ENCODE results near the gene ANTKMT. TPM values are rescaled to one million over a fixed set of nuclear protein-coding genes. Genes with fewer than 3 reads are reported as not detected.

ANTKMT gene
- total RNA-seq, 1 donor from 2014 or later = 27.5 TPM

- Mint-ChIP-seq H3K36me3 (no peaks in the 10 kb centered on the region), H3K9me3 (no peaks in the 10 kb centered on the region), H3K4me3 (no peak overlapping the region), H3K27ac (no peak overlapping the region), H3K27me3 (ENCODE audit: low read depth) (no peaks in the 10 kb centered on the region), H3K4me1 (no peaks in the 10 kb centered on the region)
- DNase-seq (ENCODE audit: low spot score in 2 of 2, unreplicated experiment in 2 of 2) = no peak
- TF ChIP-seq CTCF (IDR thresholded peaks at IDR 0.05; ENCODE audit: unreplicated experiment) = no peak
Measured at GRCh38 chr16:769934-770333, 49.0 kb downstream of the ANTKMT start.

GRCh38 chr16:770411-770810 is 49.5 kb downstream of the ANTKMT start:
- H3K4me3 Mint-ChIP-seq = no peak overlapping the region
- no peaks in the 10 kb centered on the region for H3K27me3 Mint-ChIP-seq (ENCODE audit: low read depth)
- no peaks in the 10 kb centered on the region for H3K4me1 Mint-ChIP-seq
- no peak overlapping the region for H3K27ac Mint-ChIP-seq
- no peak for DNase-seq (ENCODE audit: low spot score in 2 of 2, unreplicated experiment in 2 of 2)
- no peak for TF ChIP-seq CTCF (IDR thresholded peaks at IDR 0.05; ENCODE audit: unreplicated experiment)
- H3K36me3 Mint-ChIP-seq = no peaks in the 10 kb centered on the region
- no peaks in the 10 kb centered on the region for H3K9me3 Mint-ChIP-seq

Small RNA genes within 50 kb of the gene (microRNA-seq; reads per million reads assigned to microRNA genes)
- gene MIR662 = not detected

Other genes with a start within 250 kb of the ANTKMT start
- gene CAPN15, start 193.4 kb upstream of the ANTKMT start, total RNA-seq = 48.2 to 49.1 TPM (median 48.7 TPM) in 3 replicates
- 0.25 TPM in 1 of 3 replicates, not detected in the others for gene PRR35, start 160.8 kb upstream of the ANTKMT start, total RNA-seq
- 2.3 to 3.0 TPM (median 2.7 TPM) in 3 replicates for gene NHLRC4, start 154.1 kb upstream of the ANTKMT start, total RNA-seq
- gene PIGQ, start 151.2 kb upstream of the ANTKMT start, total RNA-seq = 78.5 to 86.7 TPM (median 84.8 TPM) in 3 replicates
- gene RAB40C, start 131.1 kb upstream of the ANTKMT start, total RNA-seq = 23.2 to 26.2 TPM (median 25.5 TPM) in 3 replicates
- 0.47 to 0.94 TPM (median 0.84 TPM) in 3 replicates for gene WFIKKN1, start 90.2 kb upstream of the ANTKMT start, total RNA-seq
- gene METTL26, start 84.8 kb upstream of the ANTKMT start, total RNA-seq = 72.1 to 74.0 TPM (median 73.2 TPM) in 3 replicates
- 20.5 to 24.6 TPM (median 21.7 TPM) in 3 replicates for gene MCRIP2, start 79.3 kb upstream of the ANTKMT start, total RNA-seq
- gene WDR90, start 71.8 kb upstream of the ANTKMT start, total RNA-seq = 75.9 to 86.9 TPM (median 77.2 TPM) in 3 replicates
- 190 to 207 TPM (median 194 TPM) in 3 replicates for gene RHOT2, start 53.0 kb upstream of the ANTKMT start, total RNA-seq
- 5.9 to 6.1 TPM (median 6.0 TPM) in 3 replicates for gene RHBDL1, start 45.5 kb upstream of the ANTKMT start, total RNA-seq
- 69.4 to 79.9 TPM (median 72.5 TPM) in 3 replicates for gene STUB1, start 40.7 kb upstream of the ANTKMT start, total RNA-seq
- gene JMJD8, start 36.8 kb upstream of the ANTKMT start, total RNA-seq = 46.1 to 51.2 TPM (median 46.5 TPM) in 3 replicates
- 20.6 to 22.8 TPM (median 21.9 TPM) in 3 replicates for gene WDR24, start 30.7 kb upstream of the ANTKMT start, total RNA-seq
- gene FBXL16, start 15.3 kb upstream of the ANTKMT start, total RNA-seq = 0.18 to 0.85 TPM (median 0.23 TPM) in 3 replicates
- gene METRN, start 6.0 kb upstream of the ANTKMT start, total RNA-seq = 12.8 to 15.3 TPM (median 15.1 TPM) in 3 replicates
- gene CCDC78, start 5.3 kb downstream of the ANTKMT start, total RNA-seq = 2.5 to 3.2 TPM (median 2.7 TPM) in 3 replicates
- gene HAGHL, start 6.0 kb downstream of the ANTKMT start, total RNA-seq = 6.4 to 8.6 TPM (median 7.4 TPM) in 3 replicates
- gene CIAO3, start 19.9 kb downstream of the ANTKMT start, total RNA-seq = 39.9 to 46.0 TPM (median 45.1 TPM) in 3 replicates
- 5.0 to 5.8 TPM (median 5.7 TPM) in 3 replicates for gene MSLN, start 39.6 kb downstream of the ANTKMT start, total RNA-seq
- gene RPUSD1, start 67.2 kb downstream of the ANTKMT start, total RNA-seq = 21.5 to 23.0 TPM (median 21.9 TPM) in 3 replicates
- 85.6 to 89.2 TPM (median 87.5 TPM) in 3 replicates for gene CHTF18, start 67.5 kb downstream of the ANTKMT start, total RNA-seq
- gene GNG13, start 79.6 kb downstream of the ANTKMT start, total RNA-seq = not detected in 3 replicates
- 33.1 to 38.1 TPM (median 37.4 TPM) in 3 replicates for gene LMF1, start 249.8 kb downstream of the ANTKMT start, total RNA-seq

All from mesothelial cell of epicardium (in vitro differentiated cells).